ENCODE results near the gene GPC5. TPM values are rescaled to one million over a fixed set of nuclear protein-coding genes. Genes with fewer than 3 reads are reported as not detected.

Gene GPC5
- total RNA-seq, 1 donor from 2014 or later: 8.7 TPM

DNA sequence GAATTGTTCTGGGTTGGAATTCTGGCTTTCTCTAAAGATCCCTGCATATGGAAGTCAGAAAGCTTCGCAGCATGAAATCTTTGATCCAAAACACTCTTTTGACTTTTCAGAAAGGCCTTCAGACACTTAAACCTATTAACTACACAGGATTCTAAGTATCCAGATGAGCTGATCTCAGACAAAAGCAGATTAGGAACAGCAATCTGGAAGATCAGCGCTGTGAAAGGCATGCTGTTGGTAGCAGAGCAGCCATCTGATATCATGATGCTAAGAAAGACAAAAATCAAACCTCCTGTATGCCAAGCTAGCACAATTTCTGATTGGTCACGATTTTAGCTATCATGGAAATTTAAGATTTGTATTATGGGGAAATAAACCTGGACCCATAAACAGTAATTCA lies 589.9 kb downstream of the GPC5 start:
- no peaks in the 10 kb centered on the region for H3K4me1 ChIP-seq
- no peak for ATAC-seq
- no peak for DNase-seq
- H3K36me3 ChIP-seq: no peaks in the 10 kb centered on the region
- no peak overlapping the region for H3K27ac ChIP-seq
- TF ChIP-seq CTCF (IDR thresholded peaks at IDR 0.05): no peak
- intact Hi-C loops (cut with DNase I): no loop called here
- no peaks in the 10 kb centered on the region for H3K27me3 ChIP-seq (ENCODE audit: low read depth)
- H3K4me3 ChIP-seq: no peak overlapping the region
- H3K9me3 ChIP-seq: no peaks in the 10 kb centered on the region

- H3K27ac ChIP-seq: no peak overlapping the region
- no peaks in the 10 kb centered on the region for H3K36me3 ChIP-seq
- no peak overlapping the region for H3K4me3 ChIP-seq
- TF ChIP-seq CTCF (IDR thresholded peaks at IDR 0.05): no peak
- intact Hi-C loops (cut with DNase I): no loop called here
- no peaks in the 10 kb centered on the region for H3K9me3 ChIP-seq
- ATAC-seq (no peak), DNase-seq (no peak)
- H3K4me1 ChIP-seq: no peaks in the 10 kb centered on the region
- no peaks in the 10 kb centered on the region for H3K27me3 ChIP-seq (ENCODE audit: low read depth)
Observed at GRCh38 chr13:92012787-92013186, 614.4 kb downstream of the GPC5 start.

DNA sequence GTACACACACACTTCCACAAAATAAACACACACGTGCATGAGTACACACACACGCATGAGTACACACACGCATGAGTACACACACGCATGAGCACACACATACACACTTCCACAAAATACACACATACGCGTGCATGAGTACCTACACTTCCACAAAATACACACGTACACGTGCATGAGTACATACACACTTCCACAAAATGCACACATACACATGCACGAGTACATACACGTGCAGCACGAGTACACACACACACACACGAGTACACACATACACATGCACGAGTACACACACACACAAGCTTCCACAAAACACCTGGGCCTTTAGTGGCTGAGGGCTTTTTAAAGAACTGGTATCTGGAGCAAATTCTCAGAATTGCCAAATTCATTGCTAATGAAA lies 619.3 kb downstream of the GPC5 start:
- no peaks in the 10 kb centered on the region for H3K36me3 ChIP-seq
- no peaks in the 10 kb centered on the region for H3K4me1 ChIP-seq
- TF ChIP-seq CTCF (IDR thresholded peaks at IDR 0.05): no peak
- H3K27ac ChIP-seq: no peak overlapping the region
- no peak for ATAC-seq
- DNase-seq: no peak
- intact Hi-C loops (cut with DNase I): no loop called here
- H3K9me3 ChIP-seq: no peaks in the 10 kb centered on the region
- H3K27me3 ChIP-seq (ENCODE audit: low read depth): no peaks in the 10 kb centered on the region
- H3K4me3 ChIP-seq: no peak overlapping the region

DNA sequence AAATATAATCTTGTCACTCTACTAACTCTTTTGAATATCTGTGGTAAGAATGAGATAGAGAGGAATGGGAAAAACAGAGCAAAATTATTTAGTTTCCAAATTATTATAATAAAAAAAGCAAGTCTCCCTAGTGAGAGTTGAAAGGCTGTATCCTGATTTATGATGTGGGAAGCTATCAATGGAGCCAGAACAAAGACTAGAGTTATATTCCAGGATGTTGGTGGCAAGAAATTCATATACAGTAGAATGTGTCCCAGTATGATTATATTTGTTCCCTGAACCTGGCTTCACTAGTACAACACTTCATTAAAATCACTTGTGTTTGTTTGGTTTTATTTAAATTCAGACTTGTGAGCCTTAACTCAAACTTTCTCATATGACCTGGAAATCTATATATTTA lies 630.3 kb downstream of the GPC5 start:
- Histone ChIP-seq H3K9me3 (no peaks in the 10 kb centered on the region), H3K4me3 (no peak overlapping the region), H3K36me3 (no peaks in the 10 kb centered on the region), H3K27me3 (ENCODE audit: low read depth) (no peaks in the 10 kb centered on the region), H3K4me1 (no peaks in the 10 kb centered on the region), H3K27ac (no peak overlapping the region)
- TF ChIP-seq CTCF (IDR thresholded peaks at IDR 0.05): no peak
- intact Hi-C loops (cut with DNase I): no loop called here
- no peak for DNase-seq
- ATAC-seq: no peak

DNA sequence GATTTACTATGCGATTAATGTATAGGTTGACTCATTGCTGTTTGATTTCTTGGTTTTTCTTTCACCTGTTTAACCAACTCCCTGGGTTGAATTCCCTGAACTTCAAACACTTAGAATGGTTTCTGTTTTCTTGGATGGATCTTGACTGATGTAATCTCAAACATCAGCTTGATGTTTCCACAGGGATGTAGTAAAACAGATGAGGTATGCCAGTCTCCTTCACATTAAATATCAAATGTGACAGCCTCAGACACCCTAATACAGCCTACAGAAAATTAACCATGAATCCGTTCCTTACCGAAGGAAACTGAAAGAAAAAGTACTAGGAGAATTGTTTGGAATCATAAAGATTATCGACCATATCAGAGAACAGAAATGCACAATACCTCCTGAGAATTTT lies 631.2 kb downstream of the GPC5 start:
- intact Hi-C loops (cut with DNase I): no loop called here
- H3K27ac ChIP-seq: no peak overlapping the region
- H3K27me3 ChIP-seq (ENCODE audit: low read depth): no peaks in the 10 kb centered on the region
- ATAC-seq (no peak), DNase-seq (no peak)
- no peaks in the 10 kb centered on the region for H3K4me1 ChIP-seq
- TF ChIP-seq CTCF (IDR thresholded peaks at IDR 0.05): no peak
- no peak overlapping the region for H3K4me3 ChIP-seq
- no peaks in the 10 kb centered on the region for H3K36me3 ChIP-seq
- H3K9me3 ChIP-seq: no peaks in the 10 kb centered on the region

GRCh38 chr13:92038905-92039304 lies 640.5 kb downstream of the GPC5 start:
- H3K9me3 ChIP-seq: no peaks in the 10 kb centered on the region
- H3K27ac ChIP-seq: no peak overlapping the region
- H3K36me3 ChIP-seq: no peaks in the 10 kb centered on the region
- intact Hi-C loops (cut with DNase I): no loop called here
- TF ChIP-seq CTCF (IDR thresholded peaks at IDR 0.05): no peak
- no peaks in the 10 kb centered on the region for H3K4me1 ChIP-seq
- no peak for DNase-seq
- H3K27me3 ChIP-seq (ENCODE audit: low read depth): no peaks in the 10 kb centered on the region
- no peak for ATAC-seq
- no peak overlapping the region for H3K4me3 ChIP-seq
